Measurements from ENCODE around the gene TFF1.

The TFF1 gene

GRCh38 chr21:42362700-42363099 lies 3.6 kb downstream of the TFF1 start:
- Histone ChIP-seq H3K36me3 (ENCODE audit: insufficient read depth, low read length) (no peaks in the 10 kb centered on the region), H3K4me2 (ENCODE audit: low read depth, low read length, poor library complexity, severe bottlenecking) (no peak overlapping the region), H3K4me1 (ENCODE audit: insufficient read depth, low read length, poor library complexity, severe bottlenecking) (peaks cover 21% of the 10 kb centered on the region), H3K9me2 (replicated peaks; ENCODE audit: low read depth, low read length) (no peaks in the 10 kb centered on the region), H3F3A (ENCODE audit: low read depth) (no peaks in the 10 kb centered on the region), H3K27me3 (ENCODE audit: insufficient read depth, low read length, poor library complexity, severe bottlenecking) (no peaks in the 10 kb centered on the region), H3K9ac (ENCODE audit: low read depth, low read length, poor library complexity, severe bottlenecking) (no peak overlapping the region), H3K4me3 (ENCODE audit: low read length, poor library complexity, severe bottlenecking) (no peak overlapping the region), H4K20me1 (ENCODE audit: insufficient read depth, low read length, poor library complexity, severe bottlenecking) (no peaks in the 10 kb centered on the region), H3K79me2 (ENCODE audit: insufficient read depth, low read length) (no peaks in the 10 kb centered on the region), H3K9me3 (ENCODE audit: insufficient read depth, low read depth, low read length) (no peaks in the 10 kb centered on the region), H2AFZ (ENCODE audit: low read length) (no peak overlapping the region)
- TF ChIP-seq CTCF (conservative IDR thresholded peaks at IDR 0.05; ENCODE audit: low read length) (no peak), EZH2phosphoT487 (IDR thresholded peaks at IDR 0.05; ENCODE audit: borderline replicate concordance) (no peak)

- Histone ChIP-seq H3K36me3 (ENCODE audit: insufficient read depth, low read length) (no peaks in the 10 kb centered on the region), H4K20me1 (ENCODE audit: insufficient read depth, low read length, poor library complexity, severe bottlenecking) (no peaks in the 10 kb centered on the region), H3K9me3 (ENCODE audit: insufficient read depth, low read depth, low read length) (no peaks in the 10 kb centered on the region), H2AFZ (ENCODE audit: low read length) (no peak overlapping the region), H3K27me3 (ENCODE audit: insufficient read depth, low read length, poor library complexity, severe bottlenecking) (no peaks in the 10 kb centered on the region), H3K4me2 (ENCODE audit: low read depth, low read length, poor library complexity, severe bottlenecking) (no peak overlapping the region), H3K9ac (ENCODE audit: low read depth, low read length, poor library complexity, severe bottlenecking) (no peak overlapping the region), H3K4me3 (ENCODE audit: low read length, poor library complexity, severe bottlenecking) (no peak overlapping the region), H3K79me2 (ENCODE audit: insufficient read depth, low read length) (no peaks in the 10 kb centered on the region), H3F3A (ENCODE audit: low read depth) (no peaks in the 10 kb centered on the region), H3K4me1 (ENCODE audit: insufficient read depth, low read length, poor library complexity, severe bottlenecking) (peaks cover 16% of the 10 kb centered on the region), H3K9me2 (replicated peaks; ENCODE audit: low read depth, low read length) (no peaks in the 10 kb centered on the region)
- no peak for TF ChIP-seq CTCF (conservative IDR thresholded peaks at IDR 0.05; ENCODE audit: low read length)
- TF ChIP-seq EZH2phosphoT487 (IDR thresholded peaks at IDR 0.05; ENCODE audit: borderline replicate concordance) = no peak
These were observed 4.1 kb downstream of the TFF1 start for GRCh38 chr21:42362198-42362597.

GRCh38 chr21:42361286-42361685 lies 5.0 kb downstream of the TFF1 start:
- H3K27me3 ChIP-seq (ENCODE audit: insufficient read depth, low read length, poor library complexity, severe bottlenecking) = no peaks in the 10 kb centered on the region
- no peak overlapping the region for H3K4me3 ChIP-seq (ENCODE audit: low read length, poor library complexity, severe bottlenecking)
- H3K4me2 ChIP-seq (ENCODE audit: low read depth, low read length, poor library complexity, severe bottlenecking) = no peak overlapping the region
- peaks cover 15% of the 10 kb centered on the region for H3K4me1 ChIP-seq (ENCODE audit: insufficient read depth, low read length, poor library complexity, severe bottlenecking)
- no peaks in the 10 kb centered on the region for H3K9me3 ChIP-seq (ENCODE audit: insufficient read depth, low read depth, low read length)
- H3F3A ChIP-seq (ENCODE audit: low read depth) = no peaks in the 10 kb centered on the region
- TF ChIP-seq CTCF (conservative IDR thresholded peaks at IDR 0.05; ENCODE audit: low read length) = no peak
- TF ChIP-seq EZH2phosphoT487 (IDR thresholded peaks at IDR 0.05; ENCODE audit: borderline replicate concordance) = no peak
- H3K9me2 ChIP-seq (replicated peaks; ENCODE audit: low read depth, low read length) = no peaks in the 10 kb centered on the region
- no peak overlapping the region for H2AFZ ChIP-seq (ENCODE audit: low read length)
- H3K79me2 ChIP-seq (ENCODE audit: insufficient read depth, low read length) = no peaks in the 10 kb centered on the region
- H4K20me1 ChIP-seq (ENCODE audit: insufficient read depth, low read length, poor library complexity, severe bottlenecking) = no peaks in the 10 kb centered on the region
- H3K9ac ChIP-seq (ENCODE audit: low read depth, low read length, poor library complexity, severe bottlenecking) = no peak overlapping the region
- H3K36me3 ChIP-seq (ENCODE audit: insufficient read depth, low read length) = no peaks in the 10 kb centered on the region

Measured in Loucy (cell line).